HG03135 (cell line): ENCODE data around the gene AP2B1.

Source experiments
- ATAC-seq: cut with Tn5 transposase; IDR thresholded peaks from one replicate; pipeline ENCODE4 v1.9.1; 2021; ENCODE audit warnings: mild to moderate bottlenecking, moderate library complexity; ENCODE audit not compliant: unreplicated experiment

AP2B1 gene

GRCh38 chr17:35726953-35727460, 139.9 kb downstream of the AP2B1 start:
- ATAC-seq, result no peak

- ATAC-seq, result no peak
Measured at GRCh38 chr17:35727635-35728034, 140.5 kb downstream of the AP2B1 start.

GRCh38 chr17:35728551-35728950, 141.4 kb downstream of the AP2B1 start:
- no peak for ATAC-seq

- no peak for ATAC-seq
Measured at GRCh38 chr17:35729405-35729833, 142.3 kb downstream of the AP2B1 start.

GRCh38 chr17:35730400-35731005, 143.4 kb downstream of the AP2B1 start:
- no peak for ATAC-seq

- ATAC-seq, result no peak
Measured at GRCh38 chr17:35731239-35731916, 144.3 kb downstream of the AP2B1 start, which contains the start of gene RASL10B. RASL10B (plus strand) TSS chr17:35731639; CDS start chr17:35735185, 3,546 bp downstream.

GRCh38 chr17:35731917-35732805, 145.0 kb downstream of the AP2B1 start:
- no peak for ATAC-seq

GRCh38 chr17:35732806-35733136, 145.6 kb downstream of the AP2B1 start:
- ATAC-seq, result no peak

GRCh38 chr17:35733366-35733765, 146.2 kb downstream of the AP2B1 start:
- ATAC-seq, result no peak

- no peak for ATAC-seq
Measured at GRCh38 chr17:35734396-35734795, 147.3 kb downstream of the AP2B1 start.

GRCh38 chr17:35735036-35735805, 148.1 kb downstream of the AP2B1 start:
- no peak for ATAC-seq

- no peak for ATAC-seq
Measured at GRCh38 chr17:35736236-35736635, 149.1 kb downstream of the AP2B1 start.

- ATAC-seq, result no peak
Measured at GRCh38 chr17:35738519-35739133, 151.5 kb downstream of the AP2B1 start.

- no peak for ATAC-seq
Measured at GRCh38 chr17:35740216-35740615, 153.1 kb downstream of the AP2B1 start.

GRCh38 chr17:35740997-35741931, 154.1 kb downstream of the AP2B1 start:
- ATAC-seq, result no peak

- no peak for ATAC-seq
Measured at GRCh38 chr17:35742496-35742895, 155.4 kb downstream of the AP2B1 start.

- ATAC-seq, result no peak
Measured at GRCh38 chr17:35742896-35743477, 155.9 kb downstream of the AP2B1 start.

GRCh38 chr17:35743626-35744328, 156.7 kb downstream of the AP2B1 start:
- ATAC-seq, result no peak
